ENCODE data around the gene KRTAP3-3.

Gene KRTAP3-3

DNA sequence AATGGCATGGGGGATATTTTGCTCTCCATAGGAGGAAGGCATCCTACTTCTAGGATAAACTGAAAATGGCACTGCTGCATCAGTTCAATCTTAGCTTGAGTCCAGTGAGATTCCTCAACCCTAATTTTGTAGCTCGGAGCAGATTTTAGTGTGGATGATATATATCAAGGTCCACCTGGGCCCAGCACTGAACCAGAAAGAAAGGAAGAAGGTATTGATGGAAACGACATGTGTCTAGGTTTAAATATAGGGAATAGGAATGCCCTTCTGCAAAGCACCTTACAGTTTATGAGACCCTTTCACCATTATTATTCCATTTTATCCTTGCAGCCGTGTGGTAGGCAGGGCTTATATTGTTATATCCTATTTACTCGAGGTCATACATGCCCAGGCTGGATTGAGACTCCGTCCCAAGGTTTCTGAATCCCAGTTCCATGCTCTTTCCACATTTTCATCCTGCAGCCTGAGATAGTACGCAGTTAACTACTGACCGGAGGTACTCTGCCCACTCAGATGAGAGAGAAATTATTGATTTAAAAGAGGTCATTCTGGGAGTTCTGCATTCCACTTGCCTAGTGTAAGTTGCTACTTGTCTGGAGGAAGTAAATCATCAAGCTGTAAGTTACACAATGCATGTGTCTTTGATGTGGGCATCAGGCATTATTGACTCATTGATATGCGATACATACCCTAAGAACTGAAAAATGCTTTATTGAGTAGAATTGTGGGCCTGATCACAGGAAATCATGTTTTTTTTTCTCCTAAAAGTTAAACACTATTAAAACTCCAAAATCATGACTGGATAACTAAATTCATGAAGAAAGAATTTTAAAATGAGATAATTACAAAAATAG lies 37.3 kb downstream of the KRTAP3-3 start:
- no peak for DNase-seq

DNA sequence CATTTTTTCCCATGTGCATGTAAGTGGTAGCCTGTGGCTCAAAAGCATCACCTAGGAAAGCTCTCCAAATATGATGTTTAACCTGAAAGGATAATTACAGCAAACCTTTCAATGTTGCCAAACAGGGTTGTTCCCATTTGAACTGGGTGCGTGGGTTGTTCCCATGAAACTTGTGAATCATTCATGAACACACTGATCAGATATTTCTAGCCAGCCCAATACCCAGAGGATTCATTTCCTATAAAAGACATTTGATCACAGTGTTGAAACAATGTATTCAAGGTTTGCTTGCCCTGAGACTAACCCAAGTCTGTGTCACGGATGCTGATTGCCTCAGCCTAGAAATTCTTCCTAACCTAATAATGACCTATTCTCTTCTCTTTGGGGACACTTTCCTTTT lies 40.1 kb downstream of the KRTAP3-3 start:
- DNase-seq = no peak

DNA sequence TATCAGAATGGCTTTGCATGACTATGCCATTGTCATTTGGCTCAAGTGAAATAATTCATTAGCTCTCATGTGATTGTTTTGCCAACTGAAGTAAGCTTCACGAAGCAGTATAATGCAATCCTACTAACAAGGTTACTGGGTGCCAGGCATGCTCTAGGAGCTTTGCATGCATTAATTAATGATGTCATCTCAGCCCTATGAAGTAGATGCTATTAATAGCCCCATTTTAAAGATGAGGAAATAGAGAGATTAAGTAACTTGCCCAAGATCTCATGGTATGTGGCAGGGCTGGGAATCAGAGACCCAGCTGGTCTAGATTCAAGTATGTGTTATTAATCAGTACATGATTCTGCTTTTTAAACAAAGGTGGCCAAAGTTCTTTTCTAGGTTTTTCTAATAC lies 41.3 kb downstream of the KRTAP3-3 start:
- DNase-seq = no peak

DNA sequence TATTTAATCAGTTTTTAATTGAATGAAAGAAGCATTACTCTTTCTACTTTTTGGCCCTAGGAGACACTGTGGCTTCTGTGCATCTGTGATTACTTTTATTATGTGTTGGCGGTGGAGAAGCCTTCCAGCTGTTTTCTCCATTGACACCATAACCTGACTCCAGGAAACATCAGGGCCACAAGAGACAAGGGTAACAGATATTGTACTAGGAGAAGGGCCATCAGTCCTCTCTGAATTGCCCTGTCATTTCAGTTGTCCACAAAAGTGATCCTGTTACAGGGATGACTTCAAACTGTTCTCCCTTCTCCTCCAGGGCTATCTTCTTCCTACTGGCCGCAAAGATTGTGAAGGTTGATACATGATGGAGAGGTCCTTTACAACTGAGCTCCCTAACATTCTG lies 41.8 kb downstream of the KRTAP3-3 start:
- DNase-seq = no peak

GRCh38 chr17:40951011-40951622 lies 42.8 kb downstream of the KRTAP3-3 start:
- no peak for DNase-seq

GRCh38 chr17:40950176-40950575 lies 43.8 kb downstream of the KRTAP3-3 start:
- DNase-seq = peak; percentile 43

DNA sequence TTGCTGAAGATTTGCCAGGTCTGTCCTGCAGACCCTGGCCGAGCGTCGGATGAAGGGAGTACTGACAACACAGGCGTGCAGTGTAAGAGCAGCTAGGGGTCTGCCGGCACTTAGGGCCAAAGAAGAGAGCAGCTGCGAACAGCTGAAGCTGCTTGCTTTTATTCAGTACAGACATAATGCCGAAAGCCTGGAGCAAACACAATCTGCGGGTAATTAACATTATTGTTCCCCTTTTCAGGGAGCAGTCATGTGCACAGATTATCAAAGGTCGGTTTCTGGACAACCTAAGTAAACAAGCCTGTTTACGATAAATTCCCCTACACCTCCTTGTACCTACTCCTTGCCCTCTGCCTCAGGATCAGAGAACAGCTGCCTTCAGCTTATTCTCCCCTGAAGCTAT lies 44.5 kb downstream of the KRTAP3-3 start:
- DNase-seq = peak; percentile 71

- no peak for DNase-seq
These were observed 46.0 kb downstream of the KRTAP3-3 start for GRCh38 chr17:40947929-40948328.

- DNase-seq = no peak
These were observed 48.5 kb downstream of the KRTAP3-3 start for GRCh38 chr17:40945414-40945813.

- no peak for DNase-seq
These were observed 49.4 kb downstream of the KRTAP3-3 start for GRCh38 chr17:40944531-40944930.
